ENCODE measurements around the gene UBA3.

- TF ChIP-seq POLR2A (IDR thresholded peaks at IDR 0.05): no peak
- TF ChIP-seq CTCF (IDR thresholded peaks at IDR 0.05): no peak
- no peak for TF ChIP-seq EP300 (IDR thresholded peaks at IDR 0.05)
Measured at GRCh38 chr3:69081583-69082262, 1.6 kb upstream of the UBA3 start.

Data from suprapubic skin (tissue), 3 donors.